ENCODE measurements around the gene SLC49A3.

GRCh38 chr4:646460-646859 lies 42.5 kb downstream of the SLC49A3 start:
- TF ChIP-seq, protein P1, sequence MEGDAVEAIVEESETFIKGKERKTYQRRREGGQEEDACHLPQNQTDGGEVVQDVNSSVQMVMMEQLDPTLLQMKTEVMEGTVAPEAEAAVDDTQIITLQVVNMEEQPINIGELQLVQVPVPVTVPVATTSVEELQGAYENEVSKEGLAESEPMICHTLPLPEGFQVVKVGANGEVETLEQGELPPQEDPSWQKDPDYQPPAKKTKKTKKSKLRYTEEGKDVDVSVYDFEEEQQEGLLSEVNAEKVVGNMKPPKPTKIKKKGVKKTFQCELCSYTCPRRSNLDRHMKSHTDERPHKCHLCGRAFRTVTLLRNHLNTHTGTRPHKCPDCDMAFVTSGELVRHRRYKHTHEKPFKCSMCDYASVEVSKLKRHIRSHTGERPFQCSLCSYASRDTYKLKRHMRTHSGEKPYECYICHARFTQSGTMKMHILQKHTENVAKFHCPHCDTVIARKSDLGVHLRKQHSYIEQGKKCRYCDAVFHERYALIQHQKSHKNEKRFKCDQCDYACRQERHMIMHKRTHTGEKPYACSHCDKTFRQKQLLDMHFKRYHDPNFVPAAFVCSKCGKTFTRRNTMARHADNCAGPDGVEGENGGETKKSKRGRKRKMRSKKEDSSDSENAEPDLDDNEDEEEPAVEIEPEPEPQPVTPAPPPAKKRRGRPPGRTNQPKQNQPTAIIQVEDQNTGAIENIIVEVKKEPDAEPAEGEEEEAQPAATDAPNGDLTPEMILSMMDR (IDR thresholded peaks at IDR 0.05): no peak
- TF ChIP-seq POLR2A (IDR thresholded peaks at IDR 0.05): no peak

Data from adrenal gland (tissue), 5 donors.